SJCRH30 (cell line): ENCODE measurements around the gene GK. TPM values are rescaled to one million over a fixed set of nuclear protein-coding genes. Genes with fewer than 3 reads are reported as not detected.
"Not testable (repeated sequence)": the region's sequence is repeated elsewhere in the genome, so short reads cannot be mapped to it uniquely, and the experiment has no call there.

Experiments used
- DNase-seq, 2 experiments: peaks; one replicate each; pipeline ENCODE4 v3.0.0-alpha.2; 2015 to 2020
- H3K27ac ChIP-seq: fragments of 250-450 bp; sonication (Bioruptor Pico); 2 replicates; pipeline ENCODE4 v1.5.1; 2020; ENCODE audit warnings: mild to moderate bottlenecking, moderate library complexity
- H3K27me3 ChIP-seq: fragments of 250-450 bp; sonication (Bioruptor Pico); 2 replicates; pipeline ENCODE4 v1.5.1; 2020; ENCODE audit warnings: mild to moderate bottlenecking, moderate library complexity
- H3K36me3 ChIP-seq: fragments of 250-450 bp; sonication (Bioruptor Pico); 2 replicates; pipeline ENCODE4 v1.5.1; 2020; ENCODE audit warnings: mild to moderate bottlenecking, moderate library complexity
- H3K4me1 ChIP-seq: fragments of 250-450 bp; sonication (Bioruptor Pico); 2 replicates; pipeline ENCODE4 v1.5.1; 2020; ENCODE audit warnings: mild to moderate bottlenecking, moderate library complexity
- H3K4me3 ChIP-seq: fragments of 250-450 bp; sonication (Bioruptor Pico); 2 replicates; pipeline ENCODE4 v1.5.1; 2020; ENCODE audit warnings: mild to moderate bottlenecking, moderate library complexity
- H3K9me3 ChIP-seq: fragments of 250-450 bp; sonication (Bioruptor Pico); replicated peaks from 2 replicates; pipeline ENCODE4 v1.5.1; 2020; ENCODE audit warnings: mild to moderate bottlenecking, moderate library complexity
- total RNA-seq: library from RNA; depleted of rRNA; stranded (reverse); fragments of >200 nt; shearing (Covaris generic); gene quantifications from 2 replicates; pipeline ENCODE4 v1.2.3, GENCODE V29; 2014

The GK gene
- total RNA-seq, 1 experiment from 2014 or later: 10.5 TPM

DNA sequence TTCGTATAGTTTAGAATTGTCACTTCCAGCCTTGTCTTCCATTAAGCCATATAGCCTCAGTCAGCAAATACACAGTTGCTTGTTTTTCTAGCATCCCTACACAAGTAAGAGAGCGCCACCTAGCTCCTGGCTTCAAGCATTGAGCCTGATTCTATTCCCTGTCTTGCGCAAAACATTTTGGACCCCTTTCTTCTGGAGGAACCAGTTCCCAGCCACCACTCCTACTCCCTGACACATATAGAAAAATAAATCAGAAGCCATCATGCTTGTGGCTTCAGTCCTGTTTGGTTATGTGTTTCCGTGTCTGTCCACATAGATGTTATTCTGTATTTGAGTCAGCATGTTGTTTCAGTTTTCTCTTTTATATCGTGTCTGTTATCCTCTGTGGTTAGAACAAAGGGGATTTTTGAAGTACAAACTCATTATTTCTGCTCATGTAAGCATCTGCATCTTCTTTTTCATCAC lies 59.9 kb downstream of the GK start:
- peak; percentile 20 to 41 for DNase-seq
- Histone ChIP-seq H3K27me3 (no peaks in the 10 kb centered on the region), H3K4me1 (no peaks in the 10 kb centered on the region), H3K9me3 (no peaks in the 10 kb centered on the region), H3K36me3 (no peaks in the 10 kb centered on the region), H3K4me3 (no peak overlapping the region), H3K27ac (no peak overlapping the region)

DNA sequence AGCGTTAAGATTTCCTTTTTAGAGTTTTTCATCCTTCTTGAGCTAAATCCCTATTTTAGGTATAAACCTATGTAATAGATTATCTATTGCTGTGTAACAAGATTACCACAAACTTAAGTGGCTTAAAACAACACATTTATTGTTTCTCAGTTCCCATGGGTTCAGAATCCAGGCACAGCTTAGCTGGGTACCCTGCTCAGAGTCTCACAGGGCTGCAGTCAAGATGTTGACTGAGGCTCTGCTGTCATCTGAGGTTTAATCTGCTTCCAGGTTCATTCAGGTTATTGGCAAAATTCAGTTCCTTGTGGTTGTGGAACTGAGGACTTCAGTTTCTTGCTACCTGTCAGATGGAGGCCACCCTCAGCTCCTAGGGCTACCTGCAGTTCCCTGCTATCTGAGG lies 60.9 kb downstream of the GK start:
- Histone ChIP-seq H3K4me1 (no peaks in the 10 kb centered on the region), H3K36me3 (no peaks in the 10 kb centered on the region), H3K27me3 (no peaks in the 10 kb centered on the region), H3K9me3 (no peaks in the 10 kb centered on the region), H3K4me3 (no peak overlapping the region), H3K27ac (no peak overlapping the region)
- DNase-seq: no peak

DNA sequence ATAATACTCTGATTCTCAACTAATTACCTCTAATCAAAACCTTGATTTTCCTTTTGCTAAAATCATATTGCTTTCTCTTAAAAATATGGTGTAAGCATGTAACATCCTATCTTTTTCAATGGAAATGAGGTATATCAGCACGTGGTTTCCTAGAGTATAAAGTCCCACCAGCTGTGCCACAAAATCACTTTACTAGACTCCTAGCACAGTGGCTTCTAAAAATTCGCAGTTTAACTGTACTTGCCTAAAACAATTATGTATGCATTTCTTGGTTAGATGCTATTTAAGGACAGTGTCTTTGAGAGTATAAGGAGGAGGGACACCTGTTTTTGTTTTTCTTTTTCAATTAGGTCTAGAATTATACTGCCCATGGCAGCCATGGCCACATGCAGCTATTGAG lies 62.8 kb downstream of the GK start:
- H3K4me1 ChIP-seq: no peaks in the 10 kb centered on the region
- peak in 1 of 2 experiments; percentile 7 for DNase-seq

DNA sequence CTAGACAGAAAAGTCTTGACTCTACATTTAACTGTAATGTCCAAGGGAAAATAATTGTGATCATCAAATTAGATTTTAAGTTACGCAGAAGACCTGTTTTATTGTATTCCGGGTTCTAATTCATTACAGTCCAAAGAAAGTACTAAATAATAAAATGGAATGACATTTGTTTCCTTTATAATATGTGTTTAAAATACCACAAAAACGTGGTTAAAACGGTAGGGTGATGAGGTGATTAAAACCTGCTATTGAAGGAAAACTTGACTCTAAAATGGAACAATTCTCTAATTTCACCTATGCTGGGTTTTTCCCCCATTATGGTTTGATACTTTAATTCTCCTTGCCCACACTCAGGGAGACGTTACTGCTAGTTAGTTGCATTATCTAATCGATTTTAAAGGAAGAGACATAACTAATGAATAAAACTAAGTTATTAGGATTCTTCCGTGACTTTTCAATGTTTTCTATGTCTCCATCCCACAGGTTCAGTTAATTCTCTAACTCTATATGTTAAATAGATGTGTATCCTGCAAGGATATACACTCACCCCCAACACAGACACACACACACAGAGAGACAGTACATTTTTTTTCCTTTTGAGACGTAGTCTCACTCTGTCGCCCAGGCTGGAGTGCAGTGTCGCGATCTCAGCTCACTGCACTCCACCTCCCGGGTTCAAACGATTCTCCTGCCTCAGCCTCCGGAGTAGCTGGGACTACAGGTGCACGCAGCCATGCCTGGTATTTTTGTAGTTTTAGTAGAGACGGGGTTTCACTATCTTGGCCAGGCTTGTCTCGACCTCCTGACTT lies 80.8 kb downstream of the GK start:
- Histone ChIP-seq H3K36me3 (no peaks in the 10 kb centered on the region), H3K4me3 (no peak overlapping the region), H3K27ac (no peak overlapping the region), H3K27me3 (no peaks in the 10 kb centered on the region), H3K4me1 (no peaks in the 10 kb centered on the region), H3K9me3 (no peaks in the 10 kb centered on the region)
- DNase-seq: no peak

More for the DNA sequence above, 62.8 kb downstream of the GK start:
- Histone ChIP-seq H3K9me3 (no peaks in the 10 kb centered on the region), H3K36me3 (no peaks in the 10 kb centered on the region), H3K27ac (no peak overlapping the region), H3K27me3 (no peaks in the 10 kb centered on the region), H3K4me3 (no peak overlapping the region)

DNA sequence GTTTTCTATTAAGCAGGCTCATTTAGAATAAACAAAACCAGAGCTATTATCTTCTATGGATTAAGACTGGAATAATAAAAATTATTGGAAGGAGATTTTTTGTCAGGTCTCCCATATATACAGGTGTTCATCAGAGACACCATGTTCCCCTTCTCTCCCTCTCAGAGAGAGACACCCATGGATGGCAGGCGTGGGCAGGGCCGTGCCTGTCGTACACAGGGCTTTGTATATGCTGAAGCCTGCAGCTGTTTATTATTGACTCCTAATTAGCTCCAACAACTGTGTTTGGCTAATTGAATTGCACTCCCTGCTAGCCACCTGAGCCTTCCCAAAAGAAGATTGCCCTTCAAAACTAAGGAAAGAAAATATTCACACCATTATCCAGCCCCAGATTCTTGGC lies 81.6 kb downstream of the GK start:
- DNase-seq: no peak
- no peaks in the 10 kb centered on the region for H3K36me3 ChIP-seq
- H3K27ac ChIP-seq: no peak overlapping the region
- H3K4me1 ChIP-seq: no peaks in the 10 kb centered on the region
- H3K9me3 ChIP-seq: no peaks in the 10 kb centered on the region
- H3K4me3 ChIP-seq: no peak overlapping the region
- no peaks in the 10 kb centered on the region for H3K27me3 ChIP-seq

DNA sequence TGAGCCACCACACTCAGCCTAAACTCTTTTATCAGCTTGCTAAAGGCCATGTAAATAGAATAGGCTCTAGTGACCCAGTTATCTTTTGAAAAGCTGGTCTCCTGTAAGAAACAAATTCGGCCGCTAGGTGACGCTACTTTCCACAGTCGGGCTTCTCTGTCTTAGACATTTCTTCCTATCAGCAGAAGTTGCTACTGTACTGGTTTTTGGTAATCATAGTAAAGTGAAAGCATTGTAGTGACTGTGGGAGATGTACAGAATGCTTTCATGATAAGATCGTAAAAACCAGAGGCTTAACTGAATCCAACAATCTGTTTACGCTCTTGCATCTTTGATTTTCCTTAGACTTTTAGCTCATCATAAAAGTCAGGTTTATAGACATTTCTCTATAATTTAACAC lies 82.6 kb downstream of the GK start:
- no peaks in the 10 kb centered on the region for H3K9me3 ChIP-seq
- H3K36me3 ChIP-seq: no peaks in the 10 kb centered on the region
- DNase-seq: peak; percentile 32 to 73
- no peaks in the 10 kb centered on the region for H3K4me1 ChIP-seq
- no peak overlapping the region for H3K4me3 ChIP-seq
- H3K27ac ChIP-seq: no peak overlapping the region
- no peaks in the 10 kb centered on the region for H3K27me3 ChIP-seq

DNA sequence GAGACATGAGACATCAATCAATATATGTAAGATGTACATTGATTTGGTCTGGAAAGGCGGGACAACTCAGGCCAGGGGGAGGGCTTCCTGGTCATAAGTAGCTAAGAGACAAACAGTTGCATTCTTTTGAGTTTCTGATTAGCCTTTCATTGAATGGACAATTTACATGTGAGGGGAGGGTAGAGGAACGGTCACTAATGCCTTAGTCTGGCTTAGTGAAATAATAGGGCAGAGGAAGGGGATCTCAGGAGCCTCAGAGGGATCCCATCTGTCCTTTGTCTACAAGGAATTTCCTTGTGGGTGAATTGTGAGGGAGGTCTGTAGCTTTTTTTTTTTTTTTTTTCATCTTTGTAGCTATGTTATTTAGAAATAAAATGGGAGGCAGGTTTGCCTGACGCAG lies 88.3 kb downstream of the GK start:
- Histone ChIP-seq H3K9me3 (no peaks in the 10 kb centered on the region), H3K27me3 (no peaks in the 10 kb centered on the region), H3K36me3 (no peaks in the 10 kb centered on the region), H3K27ac (no peak overlapping the region), H3K4me1 (no peaks in the 10 kb centered on the region), H3K4me3 (no peak overlapping the region)
- no peak for DNase-seq

DNA sequence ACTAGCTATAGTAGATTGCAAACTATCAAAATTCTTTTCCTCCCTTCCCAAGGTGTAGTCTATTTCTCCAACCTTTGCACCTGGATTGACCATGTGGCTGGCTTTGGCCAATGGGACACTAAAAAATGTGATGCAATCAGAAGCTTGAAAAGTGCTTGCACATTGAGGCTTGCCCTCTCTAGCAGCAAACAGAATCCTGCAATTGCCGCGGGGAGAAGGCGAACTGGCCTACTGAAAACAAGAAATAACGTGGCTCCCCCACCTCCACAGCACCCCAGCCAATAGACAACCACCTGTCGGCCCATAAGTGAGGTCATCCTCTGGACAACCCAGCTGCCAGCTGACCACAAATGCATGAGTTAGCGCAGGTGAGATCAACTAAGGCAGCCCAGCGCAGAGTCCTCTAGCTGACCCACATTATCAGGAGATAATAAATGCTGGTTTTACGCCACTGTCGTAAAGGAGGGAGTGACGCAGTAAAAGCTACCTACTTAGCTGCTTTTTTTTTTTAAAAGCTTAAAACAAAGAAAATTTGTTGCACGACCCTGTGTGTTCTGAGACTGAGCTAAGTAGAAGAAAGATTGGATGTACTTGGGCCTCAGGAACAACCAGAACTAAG lies 95.2 kb downstream of the GK start:
- peak; percentile 13 to 34 for DNase-seq
- Histone ChIP-seq H3K9me3 (no peaks in the 10 kb centered on the region), H3K4me3 (no peak overlapping the region), H3K36me3 (no peaks in the 10 kb centered on the region), H3K27me3 (no peaks in the 10 kb centered on the region), H3K27ac (no peak overlapping the region), H3K4me1 (no peaks in the 10 kb centered on the region)

DNA sequence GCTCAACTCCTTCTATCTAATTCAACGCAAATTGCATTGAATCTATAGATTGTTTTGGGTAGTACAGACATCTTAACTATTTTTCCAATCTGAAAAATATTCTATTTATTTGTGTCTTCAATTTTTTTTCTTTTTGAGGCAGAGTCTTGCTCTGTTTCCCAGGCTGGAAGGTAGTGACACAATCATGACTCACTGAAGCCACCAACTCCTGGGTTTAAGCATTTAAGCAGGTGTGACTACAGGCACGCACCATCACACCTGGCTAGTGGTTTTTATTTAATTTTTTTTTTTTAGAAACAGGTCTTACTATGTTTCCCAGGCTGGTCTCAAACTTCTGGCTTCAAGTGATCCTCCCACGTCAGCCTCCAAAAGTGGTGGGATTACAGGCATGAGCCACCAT lies 98.3 kb downstream of the GK start:
- Histone ChIP-seq H3K4me3 (no peak overlapping the region), H3K36me3 (no peaks in the 10 kb centered on the region), H3K27ac (no peak overlapping the region), H3K27me3 (no peaks in the 10 kb centered on the region), H3K9me3 (no peaks in the 10 kb centered on the region), H3K4me1 (no peaks in the 10 kb centered on the region)
- DNase-seq: no peak

DNA sequence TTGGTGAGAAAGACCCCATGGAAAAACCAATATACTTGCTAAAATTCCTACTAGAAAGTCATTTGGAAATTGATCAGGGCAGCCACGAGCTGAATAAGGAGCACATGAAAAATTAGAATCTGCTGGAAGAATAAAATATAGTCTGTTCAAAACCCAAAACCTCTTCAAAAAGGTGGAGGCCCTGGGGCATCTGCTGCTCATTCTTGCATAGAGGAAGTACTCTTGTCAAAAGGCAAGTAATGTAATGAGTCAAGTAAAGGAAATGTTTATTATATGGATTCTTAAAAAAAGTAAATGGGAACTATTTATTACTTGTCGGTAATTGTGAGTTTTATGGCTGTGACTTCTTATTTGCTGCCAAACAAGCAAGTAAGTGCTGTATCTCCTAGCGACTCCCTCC lies 109.5 kb downstream of the GK start:
- no peak overlapping the region for H3K27ac ChIP-seq
- H3K4me3 ChIP-seq: no peak overlapping the region
- H3K27me3 ChIP-seq: no peaks in the 10 kb centered on the region
- no peaks in the 10 kb centered on the region for H3K36me3 ChIP-seq
- no peaks in the 10 kb centered on the region for H3K4me1 ChIP-seq
- H3K9me3 ChIP-seq: no peaks in the 10 kb centered on the region
- no peak for DNase-seq

DNA sequence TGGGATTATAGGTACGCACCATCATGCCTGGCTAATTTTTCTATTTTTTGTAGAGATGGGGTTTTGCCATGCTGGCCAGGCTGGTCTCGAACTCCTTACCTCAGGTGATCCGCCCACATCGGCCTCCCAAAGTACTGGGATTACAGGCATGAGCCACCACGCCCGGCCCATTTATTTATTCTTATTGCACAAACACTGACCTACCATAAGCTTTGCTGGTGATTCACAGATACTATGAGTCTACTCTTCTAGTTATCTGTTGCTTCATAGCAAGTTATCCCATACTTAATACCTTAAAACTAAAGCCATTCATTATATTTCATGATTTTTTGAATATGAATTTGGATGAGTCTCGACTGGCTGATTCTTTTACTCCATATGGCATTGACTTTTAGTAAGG lies 120.5 kb downstream of the GK start:
- H3K4me3 ChIP-seq, H3K27me3 ChIP-seq: not testable (repeated sequence)

DNA sequence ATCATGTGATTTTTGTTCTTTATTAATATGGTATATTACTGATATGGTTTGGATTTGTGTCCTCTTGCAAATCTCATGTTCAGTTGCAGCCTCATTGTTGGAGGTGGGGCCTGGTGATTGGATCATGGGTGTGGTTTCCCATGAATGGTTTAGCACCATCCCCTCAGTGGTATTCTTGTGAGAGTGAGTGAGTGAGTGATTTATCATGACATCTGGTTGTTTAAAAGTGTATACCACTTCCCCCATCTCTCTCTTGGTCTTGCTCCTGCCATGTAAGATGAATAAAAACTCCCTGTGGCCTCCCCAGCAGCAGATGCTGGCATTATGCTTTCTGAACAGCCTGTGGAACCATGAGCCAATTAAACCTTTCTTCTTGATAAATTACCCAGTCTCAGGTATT lies 124.4 kb downstream of the GK start:
- no peak for DNase-seq
- Histone ChIP-seq H3K36me3 (no peaks in the 10 kb centered on the region), H3K4me1 (no peaks in the 10 kb centered on the region), H3K27me3 (no peaks in the 10 kb centered on the region), H3K9me3 (no peaks in the 10 kb centered on the region), H3K4me3 (no peak overlapping the region), H3K27ac (no peak overlapping the region)

More for the DNA sequence above, 120.5 kb downstream of the GK start:
- H3K27ac ChIP-seq, H3K9me3 ChIP-seq, H3K4me1 ChIP-seq, DNase-seq, H3K36me3 ChIP-seq: not testable (repeated sequence)

DNA sequence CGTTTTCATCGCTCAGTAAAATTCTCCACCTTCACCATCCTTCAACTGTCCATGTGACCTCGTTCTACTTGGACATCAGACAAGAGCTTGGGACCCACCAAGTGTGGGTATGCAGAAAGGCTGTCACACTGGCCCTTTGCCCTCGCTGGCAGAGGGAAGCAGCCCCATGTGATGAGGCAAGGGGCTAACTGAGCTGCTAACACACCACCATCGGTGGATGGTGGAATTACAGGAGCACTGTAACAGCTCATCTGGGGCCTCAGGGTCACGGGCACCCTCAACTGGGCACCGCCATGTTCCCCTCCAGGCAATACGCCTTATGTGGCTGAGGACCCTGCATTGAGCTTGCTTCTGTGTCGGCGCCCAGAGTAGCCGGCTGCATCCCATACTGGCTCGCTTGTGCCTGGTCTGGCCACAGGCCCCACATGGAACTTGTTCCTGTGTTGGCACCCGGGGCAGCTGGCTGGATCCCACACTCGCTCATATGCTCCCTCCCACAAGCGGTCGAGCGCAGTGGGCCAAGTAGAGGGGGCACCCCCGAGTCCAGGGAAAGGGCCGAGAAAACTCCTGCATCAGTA lies 126.3 kb downstream of the GK start:
- H3K27me3 ChIP-seq: no peaks in the 10 kb centered on the region
- no peak for DNase-seq
- H3K4me3 ChIP-seq: no peak overlapping the region
- no peaks in the 10 kb centered on the region for H3K9me3 ChIP-seq
- H3K4me1 ChIP-seq: no peaks in the 10 kb centered on the region
- no peaks in the 10 kb centered on the region for H3K36me3 ChIP-seq
- H3K27ac ChIP-seq: no peak overlapping the region
